ENCODE data around the gene NEIL3. TPM values are rescaled to one million over a fixed set of nuclear protein-coding genes. Genes with fewer than 3 reads are reported as not detected.

NEIL3 gene
- total and polyA plus RNA-seq, 9 of the 15 experiments (the other 6 are each of a cell fraction or from before 2014, with no cell fraction given) = 2.7 to 23.3 (median 12.9) TPM

- Histone ChIP-seq H3K9me3 (replicated peaks; ENCODE audit: control insufficient read depth, insufficient read depth, low read depth, low read length) (no peaks in the 10 kb centered on the region), H3K4me2 (ENCODE audit: insufficient read depth, low read length) (no peak overlapping the region), H3K9me1 (ENCODE audit: control insufficient read depth, insufficient read depth, low read length) (no peaks in the 10 kb centered on the region), H3K9ac (ENCODE audit: insufficient read depth in 1 of 2, low read depth in 2 of 2, low read length in 2 of 2) (no peak overlapping the region), H2AFZ (ENCODE audit: low read depth, low read length) (no peak overlapping the region), H3K4me3 (no peak overlapping the region), H3K4me1 (replicated peaks in 1 of 2; ENCODE audit: control insufficient read depth in 2 of 2, insufficient read depth in 2 of 2, low read length in 2 of 2) (no peaks in the 10 kb centered on the region), H4K20me1 (replicated peaks; ENCODE audit: control insufficient read depth, insufficient read depth, low read length) (no peaks in the 10 kb centered on the region), H3K27ac (ENCODE audit: extremely low read depth, low read depth, low read length) (no peak overlapping the region), H3K79me2 (ENCODE audit: control insufficient read depth, insufficient read depth, low read length) (no peaks in the 10 kb centered on the region), H3K36me3 (ENCODE audit: control insufficient read depth, insufficient read depth, low read length) (no peaks in the 10 kb centered on the region), H3K27me3 (ENCODE audit: control insufficient read depth in 2 of 2, insufficient read depth in 2 of 2, low read length in 2 of 2) (no peaks in the 10 kb centered on the region)
- intact Hi-C loops (cut with micrococcal nuclease) = no loop called here
- TF ChIP-seq, protein P1, sequence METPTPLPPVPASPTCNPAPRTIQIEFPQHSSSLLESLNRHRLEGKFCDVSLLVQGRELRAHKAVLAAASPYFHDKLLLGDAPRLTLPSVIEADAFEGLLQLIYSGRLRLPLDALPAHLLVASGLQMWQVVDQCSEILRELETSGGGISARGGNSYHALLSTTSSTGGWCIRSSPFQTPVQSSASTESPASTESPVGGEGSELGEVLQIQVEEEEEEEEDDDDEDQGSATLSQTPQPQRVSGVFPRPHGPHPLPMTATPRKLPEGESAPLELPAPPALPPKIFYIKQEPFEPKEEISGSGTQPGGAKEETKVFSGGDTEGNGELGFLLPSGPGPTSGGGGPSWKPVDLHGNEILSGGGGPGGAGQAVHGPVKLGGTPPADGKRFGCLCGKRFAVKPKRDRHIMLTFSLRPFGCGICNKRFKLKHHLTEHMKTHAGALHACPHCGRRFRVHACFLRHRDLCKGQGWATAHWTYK (CRISPR knock-in tag; IDR thresholded peaks at IDR 0.05) = no peak
- TF ChIP-seq ZNF609 (CRISPR knock-in tag; IDR thresholded peaks at IDR 0.05; ENCODE audit: borderline replicate concordance) (no peak), CEBPB (tag; IDR thresholded peaks at IDR 0.05) (peak; percentile 61; the same call in 1 of the 2 replicates)
- no peak for FAIRE-seq
- ChIA-PET CTCF (ENCODE audit: low intra/inter-chr PET ratio) (no interaction called here), POLR2A (no interaction called here)
- in situ Hi-C loops (cut with MboI) = no loop called here
- no TSS peak for BruUV-seq (replicated peaks)
- ATAC-seq = no peak
- 8% methylated on average over 4 of the region's 4 CpGs for WGBS (ENCODE audit: insufficient coverage, low coverage, missing lambda C conversion rate)
- DNase-seq (ENCODE audit: extremely low read depth in 1 of 4, low spot score in 3 of 4) = no peak
Observed at GRCh38 chr4:177281351-177281909, 28.2 kb upstream of the NEIL3 start.
